Endothelial cell of umbilical vein (primary cell): ENCODE measurements around the gene ITPRID2. TPM values are rescaled to one million over a fixed set of nuclear protein-coding genes. Genes with fewer than 3 reads are reported as not detected.

ENCODE experiments used
- BruUV-seq: library from RNA; stranded (reverse); fragments of 400-500 nt; replicated peaks from 2 replicates; lab custom pipeline; 2021; lab: Mats Ljungman, UMichigan
- CTCF ChIA-PET: fragments of 300-600, 350-600 bp; sonication (Branson Sonifier 250); formaldehyde crosslinking; loops from one replicate; lab custom pipeline; 2021; ENCODE audit warnings: antibody characterized with exemption, inconsistent platforms; lab: Charles Lee
- POLR2A ChIA-PET: fragments of 300-600, 350-600 bp; sonication (Branson Sonifier 250); formaldehyde crosslinking; loops from one replicate; lab custom pipeline; 2021; ENCODE audit warnings: antibody characterized with exemption, inconsistent platforms; lab: Charles Lee
- DNase-seq: peaks from one replicate; pipeline ENCODE4 v3.0.0-alpha.2; 2011; ENCODE audit warnings: low read depth, low spot score
- FAIRE-seq: peaks from 2 replicates; lab custom pipeline; 2011; peaks lifted over from hg19 to GRCh38; lab: Jason Lieb, UNC
- H2AFZ ChIP-seq: 2 replicates; pipeline ENCODE4 v1.6.0; 2012; ENCODE audit warnings: low read depth, low read length, control low read depth, inconsistent platforms
- H3K27ac ChIP-seq: 2 replicates; pipeline ENCODE4 v1.5.1; 2011; ENCODE audit warnings: low read depth, mild to moderate bottlenecking, control low read depth, low read length, moderate library complexity; ENCODE audit not compliant: insufficient read depth
- H3K27me3 ChIP-seq, 2 experiments: 2 replicates each; pipeline versions ENCODE4 v1.6.0 to v1.6.1; 2011; ENCODE audit warnings: low read length in 2 of 2, mixed read lengths in 1 of 2; ENCODE audit not compliant: control insufficient read depth in 2 of 2, insufficient read depth in 2 of 2
- H3K36me3 ChIP-seq, 2 experiments: 2 replicates in 1 of 2; 3 replicates in 1 of 2; pipeline ENCODE4 v1.5.1; 2011; ENCODE audit warnings: low read length in 2 of 2, mild to moderate bottlenecking in 1 of 2, moderate library complexity in 1 of 2; ENCODE audit not compliant: control insufficient read depth in 2 of 2, insufficient read depth in 2 of 2; ENCODE audit errors: extremely low read depth in 1 of 2
- H3K4me1 ChIP-seq: 3 replicates; pipeline ENCODE4 v1.5.1; 2011; ENCODE audit warnings: mild to moderate bottlenecking, low read length; ENCODE audit not compliant: control insufficient read depth, insufficient read depth; ENCODE audit errors: extremely low read depth
- H3K4me2 ChIP-seq: 2 replicates; pipeline ENCODE4 v1.6.1; 2011; ENCODE audit warnings: low read length, control low read depth, mixed read lengths; ENCODE audit not compliant: insufficient read depth
- H3K4me3 ChIP-seq, 3 experiments: fragments of 200-600 bp in 1 of 3; sonication (generic), shearing (Covaris generic) in 1 of 3; replicated peaks in 1 of 3; 2 replicates each; pipeline ENCODE4 v1.5.1; 2011 to 2016; ENCODE audit warnings: control low read depth in 3 of 3, low read length in 3 of 3, mild to moderate bottlenecking in 2 of 3, inconsistent platforms in 1 of 3, low read depth in 1 of 3, moderate library complexity in 1 of 3; ENCODE audit not compliant: insufficient read depth in 1 of 3
- H3K79me2 ChIP-seq: 2 replicates; pipeline ENCODE4 v1.6.0; 2012; ENCODE audit warnings: low read length, inconsistent platforms; ENCODE audit not compliant: control insufficient read depth, insufficient read depth
- H3K9ac ChIP-seq: replicated peaks from 2 replicates; pipeline ENCODE3; 2011; ENCODE audit warnings: low read length, control low read depth; ENCODE audit not compliant: insufficient read depth; ENCODE audit errors: extremely low read depth
- H3K9me1 ChIP-seq: replicated peaks from 3 replicates; pipeline ENCODE4 v1.6.0; 2011; ENCODE audit warnings: mild to moderate bottlenecking, low read length; ENCODE audit not compliant: control insufficient read depth, insufficient read depth; ENCODE audit errors: extremely low read depth
- H3K9me3 ChIP-seq: replicated peaks from 2 replicates; pipeline ENCODE4 v1.5.1; 2012; ENCODE audit warnings: low read length, inconsistent platforms; ENCODE audit not compliant: control insufficient read depth, insufficient read depth
- H4K20me1 ChIP-seq: replicated peaks from 2 replicates; pipeline ENCODE3; 2011; ENCODE audit warnings: mild to moderate bottlenecking, low read length; ENCODE audit not compliant: control insufficient read depth, insufficient read depth; ENCODE audit errors: extremely low read depth
- EZH2 ChIP-seq: IDR thresholded peaks from 2 replicates; pipeline ENCODE4 v1.6.1; 2012; ENCODE audit warnings: borderline replicate concordance, low read depth, mild to moderate bottlenecking, moderate library complexity, low read length, inconsistent platforms; ENCODE audit not compliant: severe bottlenecking
- FOS ChIP-seq: IDR thresholded peaks from 2 replicates; pipeline ENCODE4 v1.6.1; 2011; ENCODE audit warnings: mild to moderate bottlenecking, low read length, moderate library complexity, borderline replicate concordance; ENCODE audit not compliant: insufficient read depth
- GATA2 ChIP-seq: IDR thresholded peaks from 2 replicates; pipeline ENCODE4 v1.7.0; 2011; ENCODE audit warnings: low read depth, mild to moderate bottlenecking, moderate library complexity, mixed read lengths, low read length; ENCODE audit not compliant: insufficient read length, insufficient read depth
- JUN ChIP-seq: IDR thresholded peaks from 2 replicates; pipeline ENCODE4 v1.6.1; 2011; ENCODE audit warnings: borderline replicate concordance, low read depth; ENCODE audit not compliant: insufficient read length, insufficient read depth
- MYC ChIP-seq: IDR thresholded peaks from one replicate; pipeline ENCODE4 v1.6.1; 2011; ENCODE audit warnings: mild to moderate bottlenecking, low read depth, low read length
- POLR2A ChIP-seq: IDR thresholded peaks from 2 replicates; pipeline ENCODE4 v1.6.1; 2012; ENCODE audit warnings: low read depth, mild to moderate bottlenecking, control low read depth, low read length
- POLR2AphosphoS5 ChIP-seq: IDR thresholded peaks from 2 replicates; pipeline ENCODE4 v1.6.1; 2012; ENCODE audit warnings: low read depth, mild to moderate bottlenecking, control low read depth, low read length, moderate library complexity; ENCODE audit not compliant: insufficient read depth
- dilution Hi-C: fragments of 300-500 bp; cut with MboI; formaldehyde crosslinking; loops from one replicate; pipeline ENCODE4 v1.15.0; 2019; ENCODE audit warnings: low sequenced_read_pairs; ENCODE audit not compliant: extremely low pct_ligation_motif_present
- intact Hi-C: fragments of 100-400 bp; cut with micrococcal nuclease; formaldehyde crosslinking; loops from one replicate; pipeline ENCODE4 v1.10.0; 2022
- polyA plus RNA-seq, 4 experiments: library from polyadenylated mRNA; depleted of rRNA in 3 of 4; stranded (reverse) in 3 of 4; unstranded in 1 of 4; fragments of >200 nt; gene quantifications; 2 replicates each; pipeline versions ENCODE4 v1.2.1 to v1.2.3, GENCODE V29; 2011 to 2012; ENCODE audit warnings: missing spikeins in 1 of 4
- total RNA-seq: library from RNA; stranded (reverse); gene quantifications from 2 replicates; pipeline ENCODE4 v1.2.3, GENCODE V29; 2021
- TF ChIP-seq, protein P1 (sequence below), 2 donors: IDR thresholded peaks; 1 replicate in 1 of 2; 2 replicates in 1 of 2; pipeline ENCODE4 v1.5.1; 2011; ENCODE audit warnings: low read length in 2 of 2, mild to moderate bottlenecking in 2 of 2, moderate library complexity in 2 of 2, control low read depth in 1 of 2, inconsistent platforms in 1 of 2, low read depth in 1 of 2; ENCODE audit not compliant: insufficient read depth in 1 of 2; ENCODE audit errors: extremely low read depth in 1 of 2
- TF ChIP-seq, protein P2 (sequence below): IDR thresholded peaks from 2 replicates; pipeline ENCODE4 v1.6.1; 2011; ENCODE audit not compliant: insufficient read depth, insufficient read length

The ITPRID2 gene
- total and polyA plus RNA-seq, 2 donors (not counting 3 experiments of a cell fraction or from before 2014, with no cell fraction given) = 37.6 to 272 TPM

DNA sequence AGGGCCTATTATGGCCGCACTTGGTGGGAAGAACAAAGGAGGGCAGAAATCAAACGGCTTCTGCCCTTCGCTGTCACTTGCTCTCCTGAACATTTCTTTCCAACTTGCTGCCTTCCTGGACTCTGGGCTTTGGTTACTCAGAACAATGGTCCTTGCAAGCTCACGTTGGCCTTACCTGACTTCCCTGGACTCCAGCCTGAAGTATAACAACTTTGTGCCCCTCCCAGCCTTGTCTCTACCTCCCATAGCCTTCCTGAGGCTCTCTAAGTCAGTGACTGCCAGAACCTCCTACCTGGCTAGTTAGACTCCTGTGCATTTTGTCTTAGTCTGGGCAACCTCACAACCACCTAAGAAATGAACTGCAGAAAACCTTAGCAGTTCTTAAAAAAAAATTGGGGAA lies 30.2 kb upstream of the ITPRID2 start:
- Histone ChIP-seq H2AFZ (peak overlapping the region; percentile 54), H3K27me3 (no peaks in the 10 kb centered on the region), H3K9ac (no peak overlapping the region), H3K79me2 (no peaks in the 10 kb centered on the region), H3K4me3 (no peak overlapping the region), H3K36me3 (no peaks in the 10 kb centered on the region), H3K9me1 (no peaks in the 10 kb centered on the region), H3K9me3 (no peaks in the 10 kb centered on the region), H3K4me1 (no peaks in the 10 kb centered on the region), H4K20me1 (no peaks in the 10 kb centered on the region), H3K27ac (no peak overlapping the region), H3K4me2 (no peak overlapping the region)
- no TSS peak for BruUV-seq
- ChIA-PET CTCF (interaction anchor here (1.4 kb wide), 1 partner anchor 9 kb away, joined by 5 read pairs; no protein-coding TSS in a partner anchor), POLR2A (no interaction called here)
- no peak for TF ChIP-seq MYC
- TF ChIP-seq, protein P1, sequence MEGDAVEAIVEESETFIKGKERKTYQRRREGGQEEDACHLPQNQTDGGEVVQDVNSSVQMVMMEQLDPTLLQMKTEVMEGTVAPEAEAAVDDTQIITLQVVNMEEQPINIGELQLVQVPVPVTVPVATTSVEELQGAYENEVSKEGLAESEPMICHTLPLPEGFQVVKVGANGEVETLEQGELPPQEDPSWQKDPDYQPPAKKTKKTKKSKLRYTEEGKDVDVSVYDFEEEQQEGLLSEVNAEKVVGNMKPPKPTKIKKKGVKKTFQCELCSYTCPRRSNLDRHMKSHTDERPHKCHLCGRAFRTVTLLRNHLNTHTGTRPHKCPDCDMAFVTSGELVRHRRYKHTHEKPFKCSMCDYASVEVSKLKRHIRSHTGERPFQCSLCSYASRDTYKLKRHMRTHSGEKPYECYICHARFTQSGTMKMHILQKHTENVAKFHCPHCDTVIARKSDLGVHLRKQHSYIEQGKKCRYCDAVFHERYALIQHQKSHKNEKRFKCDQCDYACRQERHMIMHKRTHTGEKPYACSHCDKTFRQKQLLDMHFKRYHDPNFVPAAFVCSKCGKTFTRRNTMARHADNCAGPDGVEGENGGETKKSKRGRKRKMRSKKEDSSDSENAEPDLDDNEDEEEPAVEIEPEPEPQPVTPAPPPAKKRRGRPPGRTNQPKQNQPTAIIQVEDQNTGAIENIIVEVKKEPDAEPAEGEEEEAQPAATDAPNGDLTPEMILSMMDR (IDR thresholded peaks at IDR 0.05; ENCODE audit: extremely low read depth in 1 of 2, insufficient read depth in 1 of 2, low read depth in 1 of 2, low read length in 2 of 2) = no peak
- no peak for TF ChIP-seq FOS
- no peak for TF ChIP-seq GATA2
- TF ChIP-seq POLR2AphosphoS5 = no peak
- TF ChIP-seq, protein P2, sequence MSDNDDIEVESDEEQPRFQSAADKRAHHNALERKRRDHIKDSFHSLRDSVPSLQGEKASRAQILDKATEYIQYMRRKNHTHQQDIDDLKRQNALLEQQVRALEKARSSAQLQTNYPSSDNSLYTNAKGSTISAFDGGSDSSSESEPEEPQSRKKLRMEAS = no peak
- no peak for TF ChIP-seq JUN
- TF ChIP-seq EZH2 = no peak
- TF ChIP-seq POLR2A = no peak
- DNase-seq (no peak), FAIRE-seq (no peak)
- dilution Hi-C loops = no loop called here
- intact Hi-C loops = no loop called here
